Mesenchymal stem cell (in vitro differentiated cells and primary cell): ENCODE measurements around the gene GBP2.
"Not testable (repeated sequence)": the region's sequence is repeated elsewhere in the genome, so short reads cannot be mapped to it uniquely, and the experiment has no call there.

ENCODE experiments used
- DNase-seq: peaks from one replicate; pipeline ENCODE4 v3.0.0-alpha.2; 2013
- H2AFZ ChIP-seq: one replicate; pipeline ENCODE4 v1.6.1; 2013; ENCODE audit warnings: low read depth, mild to moderate bottlenecking, control low read depth, inconsistent platforms, low read length, moderate library complexity
- H2AK5ac ChIP-seq: 2 replicates; pipeline ENCODE4 v1.6.1; 2013; ENCODE audit warnings: low read length, moderate library complexity, mild to moderate bottlenecking, inconsistent platforms; ENCODE audit not compliant: severe bottlenecking
- H2BK120ac ChIP-seq: one replicate; pipeline ENCODE4 v1.6.1; 2013; ENCODE audit warnings: low read depth, mild to moderate bottlenecking, inconsistent platforms, low read length, moderate library complexity
- H2BK12ac ChIP-seq, 2 experiments: one replicate each; pipeline ENCODE4 v1.6.1; 2013; ENCODE audit warnings: inconsistent platforms in 2 of 2, low read length in 2 of 2, mild to moderate bottlenecking in 2 of 2, moderate library complexity in 2 of 2, control low read depth in 1 of 2
- H2BK15ac ChIP-seq: one replicate; pipeline ENCODE4 v1.6.1; 2013; ENCODE audit warnings: mild to moderate bottlenecking, low read depth, inconsistent platforms; ENCODE audit not compliant: poor library complexity, severe bottlenecking
- H2BK5ac ChIP-seq: 2 replicates; pipeline ENCODE4 v1.6.1; 2013; ENCODE audit warnings: low read depth, mild to moderate bottlenecking, low read length, control low read depth, inconsistent platforms; ENCODE audit not compliant: poor library complexity, severe bottlenecking
- H3K14ac ChIP-seq, 2 experiments: one replicate each; pipeline ENCODE4 v1.6.1; 2013; ENCODE audit warnings: inconsistent platforms in 2 of 2, low read length in 2 of 2, control low read depth in 1 of 2, mild to moderate bottlenecking in 1 of 2, moderate library complexity in 1 of 2
- H3K18ac ChIP-seq, 2 experiments: one replicate each; pipeline ENCODE4 v1.6.1; 2013; ENCODE audit warnings: inconsistent platforms in 2 of 2, low read length in 2 of 2, control low read depth in 1 of 2, low read depth in 1 of 2, mild to moderate bottlenecking in 1 of 2
- H3K23ac ChIP-seq, 2 experiments: one replicate each; pipeline ENCODE4 v1.6.1; 2013; ENCODE audit warnings: inconsistent platforms in 2 of 2, low read length in 2 of 2, mild to moderate bottlenecking in 2 of 2, moderate library complexity in 2 of 2, control low read depth in 1 of 2
- H3K27ac ChIP-seq: 2 replicates; pipeline ENCODE4 v1.5.1; 2013; ENCODE audit warnings: mild to moderate bottlenecking, moderate library complexity, low read length, control low read depth, inconsistent platforms; ENCODE audit not compliant: poor library complexity, severe bottlenecking
- H3K27me3 ChIP-seq, 2 experiments: 2 replicates each; pipeline versions ENCODE4 v1.6.1 to v1.7.0; 2013; ENCODE audit warnings: low read length in 2 of 2, mild to moderate bottlenecking in 2 of 2, moderate library complexity in 2 of 2, control low read depth in 1 of 2, inconsistent platforms in 1 of 2; ENCODE audit not compliant: control insufficient read depth in 1 of 2, insufficient read depth in 1 of 2
- H3K36me3 ChIP-seq, 2 experiments: 2 replicates each; pipeline versions ENCODE4 v1.6.1 to v1.7.0; 2013; ENCODE audit warnings: low read length in 2 of 2, control low read depth in 1 of 2, inconsistent platforms in 1 of 2, low read depth in 1 of 2, mild to moderate bottlenecking in 1 of 2; ENCODE audit not compliant: insufficient read depth in 2 of 2, control insufficient read depth in 1 of 2
- H3K4ac ChIP-seq, 2 experiments: one replicate each; pipeline ENCODE4 v1.6.1; 2013; ENCODE audit warnings: inconsistent platforms in 2 of 2, low read length in 2 of 2, mild to moderate bottlenecking in 2 of 2, moderate library complexity in 2 of 2, control low read depth in 1 of 2, low read depth in 1 of 2
- H3K4me1 ChIP-seq: 2 replicates; pipeline ENCODE4 v1.6.1; 2013; ENCODE audit warnings: low read depth, low read length, control low read depth; ENCODE audit not compliant: control insufficient read depth, insufficient read depth
- H3K4me2 ChIP-seq: 2 replicates; pipeline ENCODE4 v1.6.1; 2013; ENCODE audit warnings: low read length, mild to moderate bottlenecking, inconsistent platforms; ENCODE audit not compliant: poor library complexity, severe bottlenecking
- H3K4me3 ChIP-seq, 2 experiments: 2 replicates each; pipeline versions ENCODE4 v1.5.1 to v1.7.0; 2013; ENCODE audit warnings: low read length in 2 of 2, mild to moderate bottlenecking in 2 of 2, control low read depth in 1 of 2, low read depth in 1 of 2; ENCODE audit not compliant: insufficient read depth in 1 of 2
- H3K79me1 ChIP-seq: replicated peaks from 2 replicates; pipeline ENCODE4 v1.6.1; 2013; ENCODE audit warnings: mild to moderate bottlenecking, control low read depth, low read length, inconsistent platforms; ENCODE audit not compliant: poor library complexity, severe bottlenecking
- H3K9ac ChIP-seq: 2 replicates; pipeline ENCODE4 v1.7.0; 2013; ENCODE audit warnings: mild to moderate bottlenecking, low read length, moderate library complexity
- H3K9me3 ChIP-seq: 2 replicates; pipeline ENCODE4 v1.7.0; 2013; ENCODE audit warnings: mild to moderate bottlenecking, low read length; ENCODE audit not compliant: control insufficient read depth
- H4K8ac ChIP-seq: one replicate; pipeline ENCODE4 v1.6.1; 2013; ENCODE audit warnings: inconsistent platforms, mild to moderate bottlenecking, low read length, moderate library complexity
- H4K91ac ChIP-seq: one replicate; pipeline ENCODE4 v1.6.1; 2013; ENCODE audit warnings: mild to moderate bottlenecking, low read length, inconsistent platforms
- WGBS: methylation state at CpG from one replicate; pipeline ENCODE4 v1.1.7; 2013; ENCODE audit warnings: mixed read lengths; 5-methylcytosine and 5-hydroxymethylcytosine counted together

The GBP2 gene

GRCh38 chr1:89128003-89128458 lies 2.1 kb upstream of the GBP2 start:
- H2BK15ac ChIP-seq, H2AK5ac ChIP-seq, H3K27ac ChIP-seq, H3K79me1 ChIP-seq, H4K8ac ChIP-seq, H3K4me1 ChIP-seq, H3K23ac ChIP-seq, H3K14ac ChIP-seq, H3K4me2 ChIP-seq, H2AFZ ChIP-seq, H2BK120ac ChIP-seq, H3K9me3 ChIP-seq, DNase-seq, H4K91ac ChIP-seq, H2BK12ac ChIP-seq, H3K4ac ChIP-seq, H3K9ac ChIP-seq, H3K27me3 ChIP-seq, H3K36me3 ChIP-seq, H3K4me3 ChIP-seq, H2BK5ac ChIP-seq: not testable (repeated sequence)
- peak overlapping the region in 1 of 2 experiments; percentile 48 for H3K18ac ChIP-seq
- WGBS, result 98% methylated on average over 30 of the region's 31 CpGs

- not testable (repeated sequence) for H3K9me3 ChIP-seq, H3K27me3 ChIP-seq, H3K79me1 ChIP-seq, H3K14ac ChIP-seq, H3K4me3 ChIP-seq, H3K4me2 ChIP-seq, H2AK5ac ChIP-seq, H3K4me1 ChIP-seq, H3K23ac ChIP-seq, H3K27ac ChIP-seq, H3K36me3 ChIP-seq, H2BK5ac ChIP-seq, H4K8ac ChIP-seq, H3K4ac ChIP-seq
- Histone ChIP-seq H4K91ac (peak overlapping the region; percentile 83), H2AFZ (peak overlapping the region; percentile 23), H2BK12ac (peak overlapping the region; percentile 71 to 77), H3K18ac (peak overlapping the region; percentile 73 to 79), H2BK120ac (peak overlapping the region; percentile 73), H3K9ac (peak overlapping the region; percentile 89), H2BK15ac (peak overlapping the region; percentile 28)
- peak; percentile 30 for DNase-seq
- 83% methylated on average over 19 of the region's 23 CpGs for WGBS
Observed at GRCh38 chr1:89126602-89127565, 970 bp upstream of the GBP2 start.

- Histone ChIP-seq H3K23ac (no peak overlapping the region), H4K91ac (no peak overlapping the region), H3K18ac (peak overlapping the region in 1 of 2 experiments; percentile 21), H3K79me1 (peaks cover 1% of the 10 kb centered on the region), H3K9ac (peak overlapping the region; percentile 89), H3K9me3 (no peaks in the 10 kb centered on the region), H3K4me1 (peaks cover 8% of the 10 kb centered on the region), H4K8ac (no peak overlapping the region), H3K4ac (peak overlapping the region in 1 of 2 experiments; percentile 79), H2BK5ac (peak overlapping the region; percentile 73), H2AFZ (peak overlapping the region; percentile 39), H3K36me3 (peaks cover 0 to 16% of the 10 kb centered on the region in 2 experiments), H2BK12ac (no peak overlapping the region), H3K4me2 (peak overlapping the region; percentile 82), H3K27me3 (no peaks in the 10 kb centered on the region), H3K14ac (peak overlapping the region in 1 of 2 experiments; percentile 65), H2BK15ac (no peak overlapping the region), H3K27ac (peak overlapping the region; percentile 83), H2BK120ac (no peak overlapping the region), H2AK5ac (no peak overlapping the region), H3K4me3 (peak overlapping the region in 1 of 2 experiments; percentile 85)
- 65% methylated on average over 3 of the region's 3 CpGs for WGBS
- no peak for DNase-seq
Observed at GRCh38 chr1:89125240-89125912, 538 bp downstream of the GBP2 start.

GRCh38 chr1:89121641-89122040 lies 4.3 kb downstream of the GBP2 start:
- Histone ChIP-seq H3K9me3 (no peaks in the 10 kb centered on the region), H2BK15ac (no peak overlapping the region), H2BK120ac (no peak overlapping the region), H3K27me3 (no peaks in the 10 kb centered on the region), H4K91ac (no peak overlapping the region), H3K4ac (no peak overlapping the region), H3K79me1 (peaks cover 1% of the 10 kb centered on the region), H2AFZ (no peak overlapping the region), H3K4me1 (peaks cover 3% of the 10 kb centered on the region), H3K9ac (no peak overlapping the region), H3K4me2 (no peak overlapping the region), H3K18ac (no peak overlapping the region), H3K4me3 (no peak overlapping the region), H3K27ac (no peak overlapping the region), H4K8ac (no peak overlapping the region), H2BK12ac (no peak overlapping the region), H2BK5ac (no peak overlapping the region), H3K23ac (no peak overlapping the region), H2AK5ac (no peak overlapping the region), H3K36me3 (peaks cover 2 to 53% of the 10 kb centered on the region in 2 experiments), H3K14ac (no peak overlapping the region)
- DNase-seq, result no peak
- 98% methylated on average over 8 of the region's 8 CpGs for WGBS
